Effector memory CD4-positive, alpha-beta T cell (primary cell): ENCODE results near the gene KIRREL3.

Experiments used
- DNase-seq, 3 donors: peaks; one replicate each; pipeline ENCODE4 v3.0.0-alpha.2; 2020
- H3K27ac ChIP-seq: 2 replicates; pipeline ENCODE4 v1.7.0; 2013; ENCODE audit warnings: mild to moderate bottlenecking, low read length, moderate library complexity; ENCODE audit not compliant: insufficient read depth, poor library complexity, severe bottlenecking
- H3K27me3 ChIP-seq: replicated peaks from 2 replicates; pipeline ENCODE4 v1.7.0; 2013; ENCODE audit warnings: mild to moderate bottlenecking, low read length; ENCODE audit not compliant: insufficient read depth, control insufficient read depth, poor library complexity, severe bottlenecking
- H3K36me3 ChIP-seq: 2 replicates; pipeline ENCODE4 v1.7.0; 2013; ENCODE audit warnings: mild to moderate bottlenecking, low read length, moderate library complexity; ENCODE audit not compliant: control insufficient read depth, insufficient read depth
- H3K4me1 ChIP-seq: 2 replicates; pipeline ENCODE4 v1.7.0; 2013; ENCODE audit warnings: low read length, mild to moderate bottlenecking; ENCODE audit not compliant: control insufficient read depth, insufficient read depth, poor library complexity, severe bottlenecking
- H3K4me3 ChIP-seq: 2 replicates; pipeline ENCODE4 v1.7.0; 2013; ENCODE audit warnings: low read length, low read depth, mild to moderate bottlenecking; ENCODE audit not compliant: insufficient read depth, poor library complexity, severe bottlenecking
- H3K9me3 ChIP-seq: 2 replicates; pipeline ENCODE4 v1.7.0; 2013; ENCODE audit warnings: mild to moderate bottlenecking, low read length, moderate library complexity; ENCODE audit not compliant: control insufficient read depth

KIRREL3 gene

DNA sequence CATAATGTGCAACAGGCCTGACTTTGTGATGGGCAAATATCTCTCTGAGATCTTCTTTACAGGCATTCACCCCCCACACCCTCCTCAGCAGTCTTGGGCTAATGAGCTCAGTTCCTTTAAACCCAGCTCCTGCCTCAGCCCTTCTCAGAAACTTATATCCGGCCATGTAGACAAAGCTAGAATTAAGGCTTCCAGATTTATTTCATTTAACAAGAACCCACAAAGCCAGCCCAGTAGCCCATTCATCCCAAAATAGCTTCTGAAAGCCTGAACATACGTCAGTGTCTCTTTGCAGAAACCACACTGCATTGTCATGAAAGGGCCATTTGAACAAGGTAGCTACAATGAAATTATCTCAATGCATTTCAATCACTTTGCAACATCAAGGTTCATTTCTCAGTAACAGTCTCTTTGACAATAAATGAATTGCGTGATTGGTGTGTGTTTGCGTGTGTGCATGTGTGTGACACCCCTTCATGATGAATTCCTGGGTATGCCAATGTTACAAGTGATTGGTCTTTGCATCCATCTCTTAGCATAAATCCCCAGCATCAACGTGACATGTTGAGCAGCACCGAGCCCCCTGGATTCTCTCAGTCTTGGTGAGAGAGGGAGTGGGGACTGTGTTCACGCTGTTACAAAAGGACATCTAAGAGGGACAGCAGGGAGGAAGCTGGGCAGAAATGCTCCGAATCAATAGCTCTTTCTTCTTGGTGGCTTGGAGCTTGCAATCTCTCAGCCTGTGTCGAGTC, 299.6 kb downstream of the KIRREL3 start:
- Histone ChIP-seq H3K4me1 (no peaks in the 10 kb centered on the region), H3K27me3 (no peaks in the 10 kb centered on the region), H3K27ac (no peak overlapping the region), H3K9me3 (no peaks in the 10 kb centered on the region), H3K36me3 (no peaks in the 10 kb centered on the region), H3K4me3 (no peak overlapping the region)
- no peak for DNase-seq

- no peak for DNase-seq
- Histone ChIP-seq H3K4me1 (no peaks in the 10 kb centered on the region), H3K9me3 (no peaks in the 10 kb centered on the region), H3K27ac (no peak overlapping the region), H3K27me3 (no peaks in the 10 kb centered on the region), H3K36me3 (no peaks in the 10 kb centered on the region), H3K4me3 (no peak overlapping the region)
Observed at GRCh38 chr11:126698576-126698975, 302.0 kb downstream of the KIRREL3 start.

GRCh38 chr11:126697936-126698335, 302.6 kb downstream of the KIRREL3 start:
- Histone ChIP-seq H3K4me3 (no peak overlapping the region), H3K36me3 (no peaks in the 10 kb centered on the region), H3K9me3 (no peaks in the 10 kb centered on the region), H3K27ac (no peak overlapping the region), H3K27me3 (no peaks in the 10 kb centered on the region), H3K4me1 (no peaks in the 10 kb centered on the region)
- DNase-seq: no peak

DNA sequence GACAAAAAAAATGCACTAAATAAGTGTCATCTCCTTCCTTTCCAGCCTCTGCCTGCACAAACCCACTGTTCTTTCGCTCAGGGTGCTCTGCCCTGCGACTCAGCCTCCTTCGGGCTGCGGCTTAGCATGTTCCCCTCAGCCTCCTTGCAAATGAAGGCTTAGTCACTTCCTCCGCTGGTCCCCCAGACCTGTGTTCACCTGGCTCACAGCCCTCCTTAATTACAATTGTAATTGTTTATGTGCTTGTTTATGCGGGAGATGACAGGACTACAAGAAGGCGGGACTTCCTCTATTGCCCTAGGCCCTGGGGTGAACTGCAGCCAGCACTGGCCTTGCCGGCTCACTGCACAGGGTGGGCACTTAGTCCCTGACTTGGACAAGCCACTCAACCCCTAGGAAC, 303.6 kb downstream of the KIRREL3 start:
- DNase-seq: no peak
- Histone ChIP-seq H3K4me1 (no peaks in the 10 kb centered on the region), H3K27me3 (no peaks in the 10 kb centered on the region), H3K27ac (no peak overlapping the region), H3K4me3 (no peak overlapping the region), H3K9me3 (no peaks in the 10 kb centered on the region), H3K36me3 (no peaks in the 10 kb centered on the region)

- Histone ChIP-seq H3K4me1 (no peaks in the 10 kb centered on the region), H3K27me3 (no peaks in the 10 kb centered on the region), H3K4me3 (no peak overlapping the region), H3K27ac (no peak overlapping the region), H3K9me3 (no peaks in the 10 kb centered on the region), H3K36me3 (no peaks in the 10 kb centered on the region)
- DNase-seq: no peak
Observed at GRCh38 chr11:126695293-126695692, 305.3 kb downstream of the KIRREL3 start.

- no peak overlapping the region for H3K4me3 ChIP-seq
- H3K4me1 ChIP-seq: no peaks in the 10 kb centered on the region
- DNase-seq: no peak
- H3K27ac ChIP-seq: no peak overlapping the region
- no peaks in the 10 kb centered on the region for H3K36me3 ChIP-seq
- H3K27me3 ChIP-seq: no peaks in the 10 kb centered on the region
- no peaks in the 10 kb centered on the region for H3K9me3 ChIP-seq
Observed at GRCh38 chr11:126694065-126694625, 306.4 kb downstream of the KIRREL3 start.

- no peak overlapping the region for H3K4me3 ChIP-seq
Observed at GRCh38 chr11:126687477-126687876, 313.1 kb downstream of the KIRREL3 start.

GRCh38 chr11:126686938-126687337, 313.6 kb downstream of the KIRREL3 start:
- Histone ChIP-seq H3K9me3 (no peaks in the 10 kb centered on the region), H3K4me3 (no peak overlapping the region), H3K27me3 (peaks cover 6% of the 10 kb centered on the region), H3K4me1 (no peaks in the 10 kb centered on the region), H3K27ac (no peak overlapping the region), H3K36me3 (no peaks in the 10 kb centered on the region)
- DNase-seq: no peak

More at GRCh38 chr11:126687477-126687876, 313.1 kb downstream of the KIRREL3 start:
- DNase-seq: no peak
- no peaks in the 10 kb centered on the region for H3K36me3 ChIP-seq
- H3K4me1 ChIP-seq: no peaks in the 10 kb centered on the region
- H3K9me3 ChIP-seq: no peaks in the 10 kb centered on the region
- H3K27me3 ChIP-seq: peaks cover 6% of the 10 kb centered on the region
- no peak overlapping the region for H3K27ac ChIP-seq

DNA sequence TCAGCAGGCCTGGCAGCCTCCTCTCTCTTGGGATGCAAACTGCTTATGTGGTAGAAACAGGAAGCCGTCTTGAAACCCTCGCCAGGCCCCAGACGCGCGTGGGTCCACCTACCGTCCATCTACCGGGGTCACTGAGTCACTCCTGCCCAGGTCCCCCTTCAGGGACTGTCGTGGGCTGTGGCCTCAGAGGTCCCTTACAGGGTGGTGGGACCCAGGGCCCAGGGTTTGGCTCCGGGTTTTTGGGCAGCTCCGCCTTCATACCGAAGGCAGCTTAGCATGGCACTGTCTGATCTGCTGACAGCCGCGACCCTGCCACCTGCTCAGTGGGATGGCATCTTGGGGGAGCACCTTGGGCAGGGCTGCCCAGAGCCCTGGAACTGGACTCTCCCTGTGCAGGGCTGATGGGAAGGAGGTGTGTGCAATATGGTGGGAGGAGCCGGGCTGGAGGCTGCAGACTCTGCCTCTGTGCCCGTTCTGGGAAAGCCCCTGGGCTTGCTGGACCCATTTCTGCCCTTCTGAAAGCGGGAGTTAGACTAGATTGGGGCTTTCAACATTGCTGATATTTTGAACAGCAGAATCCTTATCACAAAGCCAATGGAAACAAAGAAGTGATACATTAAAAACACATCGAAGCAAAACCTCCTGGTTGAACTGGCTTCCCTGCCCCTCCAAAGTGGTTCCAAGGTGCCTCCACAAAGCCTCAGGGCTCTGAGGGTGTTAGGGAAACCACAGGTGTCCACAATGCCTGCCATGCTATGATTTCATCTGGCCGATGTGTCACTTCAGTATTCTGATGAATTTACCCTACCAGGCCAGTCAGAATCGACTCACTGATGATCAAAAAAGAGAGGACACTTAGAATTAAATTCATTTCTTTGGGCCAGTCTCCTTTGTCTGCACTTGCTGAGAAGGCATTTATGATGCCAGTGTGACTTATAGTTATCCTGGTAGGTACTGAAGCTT, 316.5 kb downstream of the KIRREL3 start:
- Histone ChIP-seq H3K4me1 (no peaks in the 10 kb centered on the region), H3K4me3 (no peak overlapping the region), H3K27ac (no peak overlapping the region), H3K9me3 (no peaks in the 10 kb centered on the region), H3K36me3 (no peaks in the 10 kb centered on the region), H3K27me3 (peaks cover 6% of the 10 kb centered on the region)
- no peak for DNase-seq

DNA sequence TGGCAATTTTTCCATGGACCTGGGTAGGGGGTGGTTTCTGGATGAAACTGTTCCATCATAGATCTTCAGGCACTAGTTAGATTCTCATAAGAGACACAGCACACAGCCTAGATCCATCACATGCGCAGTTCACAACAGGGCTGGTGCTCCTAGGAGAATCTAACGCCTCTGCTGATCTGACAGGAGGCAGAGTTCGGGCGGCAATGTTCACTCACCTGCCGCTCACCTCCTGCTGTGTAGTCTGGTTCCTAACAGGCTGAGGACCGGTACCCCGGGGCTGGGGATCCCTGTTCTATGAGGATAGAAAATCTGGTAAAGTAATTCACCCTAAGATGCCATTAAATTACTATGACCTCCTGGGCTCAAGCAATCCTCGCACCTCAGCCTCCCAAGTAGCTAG, 318.0 kb downstream of the KIRREL3 start:
- Histone ChIP-seq H3K4me1 (no peaks in the 10 kb centered on the region), H3K36me3 (no peaks in the 10 kb centered on the region), H3K4me3 (no peak overlapping the region), H3K27ac (no peak overlapping the region), H3K9me3 (no peaks in the 10 kb centered on the region), H3K27me3 (no peaks in the 10 kb centered on the region)
- DNase-seq: no peak
